GM12878 (cell line): ENCODE measurements around the gene TMEM91.

Source experiments
- KAT2A ChIP-seq: conservative IDR thresholded peaks from 2 replicates; pipeline ENCODE4 v1.6.1; 2011; ENCODE audit warnings: low read depth, low read length; ENCODE audit not compliant: control insufficient read depth
- TF ChIP-seq, protein P1 (sequence below): IDR thresholded peaks from 2 replicates; pipeline ENCODE4 v1.6.1; 2011; ENCODE audit warnings: borderline replicate concordance, low read depth, mild to moderate bottlenecking, moderate library complexity, low read length; ENCODE audit not compliant: insufficient read depth, poor library complexity, severe bottlenecking
- TF ChIP-seq, protein P2 (sequence below): IDR thresholded peaks from 2 replicates; pipeline ENCODE4 v1.6.1; 2012; ENCODE audit warnings: low read depth, low read length, improper control_type of control experiment

DNA sequence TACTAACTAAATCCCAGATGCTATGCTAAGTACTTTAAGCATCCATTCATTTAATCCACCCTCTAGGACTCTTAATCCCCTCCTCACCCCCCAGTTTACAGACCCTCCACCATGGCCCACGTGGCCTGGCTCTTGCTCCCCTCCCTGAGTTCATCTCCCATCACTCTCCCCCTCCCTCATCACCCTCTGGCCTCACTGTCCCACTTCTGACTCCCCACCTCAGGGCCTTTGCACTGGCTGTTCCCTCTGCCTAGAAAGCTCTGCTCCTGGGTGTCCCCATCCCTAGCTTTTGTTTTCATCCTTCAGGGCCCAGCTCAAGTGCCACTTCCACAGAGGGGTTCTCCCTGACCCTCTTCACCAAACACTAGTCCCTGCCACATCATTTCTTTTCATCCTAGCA is 16.6 kb upstream of the TMEM91 start:
- TF ChIP-seq KAT2A = no peak
- TF ChIP-seq, protein P1, sequence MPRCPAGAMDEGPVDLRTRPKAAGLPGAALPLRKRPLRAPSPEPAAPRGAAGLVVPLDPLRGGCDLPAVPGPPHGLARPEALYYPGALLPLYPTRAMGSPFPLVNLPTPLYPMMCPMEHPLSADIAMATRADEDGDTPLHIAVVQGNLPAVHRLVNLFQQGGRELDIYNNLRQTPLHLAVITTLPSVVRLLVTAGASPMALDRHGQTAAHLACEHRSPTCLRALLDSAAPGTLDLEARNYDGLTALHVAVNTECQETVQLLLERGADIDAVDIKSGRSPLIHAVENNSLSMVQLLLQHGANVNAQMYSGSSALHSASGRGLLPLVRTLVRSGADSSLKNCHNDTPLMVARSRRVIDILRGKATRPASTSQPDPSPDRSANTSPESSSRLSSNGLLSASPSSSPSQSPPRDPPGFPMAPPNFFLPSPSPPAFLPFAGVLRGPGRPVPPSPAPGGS = no peak
- TF ChIP-seq, protein P2, sequence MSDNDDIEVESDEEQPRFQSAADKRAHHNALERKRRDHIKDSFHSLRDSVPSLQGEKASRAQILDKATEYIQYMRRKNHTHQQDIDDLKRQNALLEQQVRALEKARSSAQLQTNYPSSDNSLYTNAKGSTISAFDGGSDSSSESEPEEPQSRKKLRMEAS = no peak
